HG03139 (cell line): ENCODE measurements around the gene KCNIP4.

Experiments
- ATAC-seq: cut with Tn5 transposase; IDR thresholded peaks from one replicate; pipeline ENCODE4 v1.9.1; 2021; ENCODE audit not compliant: unreplicated experiment

Gene KCNIP4

DNA sequence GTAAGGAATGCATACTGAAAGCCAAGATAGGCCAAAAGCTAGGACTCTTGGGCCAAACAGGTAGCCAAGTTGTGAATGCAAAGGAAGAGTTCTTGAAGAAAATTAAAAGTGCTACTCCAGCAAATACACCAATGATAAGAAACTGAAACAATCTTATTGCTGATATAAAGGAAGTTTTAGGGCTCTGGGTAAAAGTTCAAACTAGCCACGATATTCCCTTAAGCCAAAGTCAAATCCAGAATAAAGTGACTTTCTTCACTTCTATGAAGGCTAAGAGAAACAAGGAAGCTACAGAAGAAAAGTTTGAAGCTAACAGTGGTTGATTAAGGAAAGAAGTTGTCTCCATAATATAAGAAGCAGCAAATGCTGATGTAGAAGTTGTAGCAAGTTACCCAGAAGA lies 850.7 kb downstream of the KCNIP4 start:
- ATAC-seq, result no peak

DNA sequence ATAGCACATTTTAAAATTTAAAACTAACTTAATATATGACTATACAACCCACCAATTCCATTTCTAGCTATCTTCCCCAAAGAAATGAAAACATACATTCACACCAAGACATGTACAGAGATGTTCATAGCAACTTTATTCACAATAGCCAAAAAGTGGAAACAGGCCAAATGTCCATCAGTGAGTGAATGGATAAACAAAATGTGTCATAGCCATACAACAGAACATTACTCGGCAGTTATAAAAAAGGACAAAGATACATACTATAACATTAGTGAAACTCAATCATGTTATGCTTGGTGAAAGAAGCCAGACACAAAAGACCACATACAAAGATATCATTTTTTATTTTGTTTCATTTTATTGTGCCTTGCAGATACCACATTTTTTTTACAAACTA lies 851.5 kb downstream of the KCNIP4 start:
- no peak for ATAC-seq

DNA sequence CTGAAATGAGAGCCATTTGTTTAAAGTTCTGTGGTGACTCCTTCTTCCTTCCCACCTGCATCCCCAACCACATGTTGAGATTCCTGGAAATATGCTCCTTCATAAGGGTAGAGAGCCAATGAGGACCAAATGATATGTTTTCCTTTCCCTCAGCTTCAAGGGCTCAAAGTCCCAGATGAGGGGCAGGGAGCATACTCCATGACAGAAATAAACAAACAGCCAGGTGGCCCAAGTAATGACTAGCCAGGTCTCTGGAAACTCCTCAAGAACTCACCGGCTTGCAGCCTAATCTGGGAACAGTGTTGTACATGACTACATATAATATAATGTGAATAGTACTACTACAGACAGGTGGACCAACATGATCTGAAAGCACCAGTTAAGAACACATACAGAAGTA lies 856.0 kb downstream of the KCNIP4 start:
- ATAC-seq, result no peak

DNA sequence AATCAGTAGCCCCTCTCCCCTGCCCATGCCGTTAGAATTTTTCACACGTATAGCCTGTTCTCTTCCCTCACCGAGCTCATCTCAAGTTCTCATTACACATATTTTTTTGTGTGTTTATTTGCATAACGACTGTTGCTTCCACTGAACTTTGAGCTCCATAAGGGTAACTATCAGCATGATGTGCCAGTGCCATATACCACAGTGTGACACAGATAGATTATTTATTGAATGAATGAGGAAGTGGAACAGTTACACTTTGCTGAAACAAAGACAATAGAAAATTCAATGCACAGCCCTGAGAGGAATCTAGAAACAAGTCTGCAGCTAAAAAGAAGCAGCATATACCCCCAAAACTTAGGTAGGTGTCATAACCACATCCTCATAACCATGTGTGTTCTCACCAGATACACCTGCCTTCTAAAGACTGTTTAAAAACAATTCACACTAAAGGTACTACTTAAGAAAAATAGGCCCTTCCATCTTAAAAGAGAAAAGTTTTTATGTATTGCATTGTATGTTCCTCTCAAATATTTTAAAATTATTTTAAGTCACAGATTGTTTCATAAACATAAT lies 858.4 kb downstream of the KCNIP4 start:
- ATAC-seq, result no peak

DNA sequence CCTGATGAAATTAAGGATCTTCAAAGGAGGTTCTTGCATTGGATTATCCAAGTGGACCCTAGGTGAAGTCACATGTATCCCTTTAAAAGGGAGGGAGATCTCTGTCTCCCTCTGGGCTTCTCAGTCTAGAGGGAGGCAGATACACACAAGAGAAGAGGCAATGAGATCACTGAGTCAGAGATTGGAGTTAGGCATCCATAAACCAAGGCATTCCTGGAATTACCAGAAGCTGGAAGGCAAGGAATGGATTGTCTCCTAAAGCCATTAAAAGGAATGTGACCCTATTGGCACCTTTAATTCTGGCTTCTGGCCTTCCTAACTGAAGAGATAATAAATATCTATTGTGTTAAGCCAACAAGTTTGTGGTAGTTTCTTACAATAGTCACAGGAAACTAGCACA lies 865.2 kb downstream of the KCNIP4 start:
- no peak for ATAC-seq

DNA sequence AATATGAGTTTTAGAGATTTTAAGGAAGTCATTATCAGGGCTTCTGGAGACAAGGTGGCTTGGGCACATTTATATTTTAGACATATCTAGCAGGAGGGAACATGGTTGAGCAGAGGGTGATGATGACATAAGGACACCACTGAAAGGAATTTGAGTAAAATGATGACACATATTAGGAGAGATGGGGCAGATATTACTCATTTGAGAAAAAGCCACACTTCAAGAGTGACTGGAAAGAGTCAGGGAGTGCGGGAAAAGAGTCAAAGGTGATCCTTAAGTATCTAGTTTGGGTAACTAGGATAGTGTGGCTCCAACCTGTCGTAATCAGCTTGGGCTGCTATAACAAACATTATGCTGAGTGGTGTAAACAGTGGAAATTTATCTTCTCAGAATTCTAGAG lies 870.6 kb downstream of the KCNIP4 start:
- no peak for ATAC-seq

DNA sequence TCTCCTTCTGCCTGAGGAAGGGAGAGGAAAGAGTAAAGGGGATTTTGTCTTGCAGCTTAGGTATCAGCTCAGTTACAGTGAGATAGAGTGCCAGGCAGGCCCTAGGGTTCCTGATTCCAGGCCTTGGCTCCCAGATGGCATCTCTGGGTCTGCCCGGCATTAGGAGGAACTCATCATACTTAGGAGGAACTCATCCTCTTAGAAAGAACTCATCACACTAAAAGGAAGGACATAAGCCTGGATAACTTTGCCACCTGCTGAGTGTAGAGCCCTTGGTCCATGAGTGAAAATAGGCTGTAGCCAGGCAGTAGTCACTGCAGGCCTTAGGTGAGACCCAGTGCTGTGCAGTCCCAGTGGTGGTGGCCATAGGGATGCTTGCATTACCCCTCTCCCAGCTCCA lies 881.2 kb downstream of the KCNIP4 start:
- ATAC-seq, result no peak

DNA sequence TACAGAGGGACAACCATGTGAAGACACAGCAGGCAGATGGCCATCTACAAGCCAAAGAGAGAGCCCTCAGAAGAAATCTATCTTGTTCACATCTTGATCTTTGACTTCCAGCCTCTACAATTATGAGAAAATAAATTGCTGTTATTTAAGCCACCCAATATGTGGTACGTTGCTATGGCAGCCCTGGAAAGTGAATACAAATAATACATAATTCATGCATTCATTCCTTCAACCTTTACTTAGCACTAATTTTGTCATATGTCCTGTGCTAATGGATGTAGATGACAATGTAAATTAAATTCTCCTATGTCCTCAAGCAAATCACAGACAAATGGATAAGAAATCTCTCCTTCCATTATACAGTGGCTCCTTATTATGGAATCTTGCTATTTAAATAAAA lies 886.7 kb downstream of the KCNIP4 start:
- no peak for ATAC-seq

DNA sequence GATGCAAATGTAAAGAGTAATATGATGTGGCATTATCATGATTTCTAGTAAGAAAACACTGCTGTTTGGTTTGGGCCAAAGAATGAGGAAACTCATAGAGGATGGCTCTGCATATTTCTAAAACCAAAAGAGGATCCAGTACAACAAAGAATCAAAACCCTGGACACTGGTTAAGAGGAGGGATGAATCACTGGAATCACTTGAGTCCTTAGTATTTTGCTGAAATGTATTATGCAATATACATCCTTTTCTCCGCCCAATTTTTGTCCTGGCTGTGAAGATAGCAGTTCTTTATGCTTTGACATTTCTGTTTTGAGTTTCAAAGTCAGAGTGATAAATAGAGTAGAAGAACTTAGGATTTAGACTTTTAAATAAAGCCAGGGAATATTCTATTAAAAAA lies 902.4 kb downstream of the KCNIP4 start:
- ATAC-seq, result no peak

DNA sequence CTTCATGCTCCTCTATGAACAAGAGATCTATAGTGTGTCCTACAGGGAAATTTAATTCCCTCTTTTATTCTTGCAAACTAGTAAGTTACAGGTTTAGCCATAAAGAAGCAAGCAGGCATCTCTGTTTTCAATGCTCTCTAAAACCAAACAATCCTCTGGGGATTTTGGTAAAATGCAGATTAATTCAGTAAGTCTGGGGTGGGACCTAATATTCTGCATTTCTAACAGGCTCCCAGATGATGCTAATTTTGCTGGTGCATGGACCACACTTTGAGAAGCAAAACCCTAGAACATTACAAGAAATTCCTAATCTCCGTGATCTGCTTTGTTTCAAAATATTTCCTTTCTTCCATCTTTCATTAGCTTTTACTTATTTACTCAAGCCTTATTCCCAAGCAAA lies 903.5 kb downstream of the KCNIP4 start:
- no peak for ATAC-seq

DNA sequence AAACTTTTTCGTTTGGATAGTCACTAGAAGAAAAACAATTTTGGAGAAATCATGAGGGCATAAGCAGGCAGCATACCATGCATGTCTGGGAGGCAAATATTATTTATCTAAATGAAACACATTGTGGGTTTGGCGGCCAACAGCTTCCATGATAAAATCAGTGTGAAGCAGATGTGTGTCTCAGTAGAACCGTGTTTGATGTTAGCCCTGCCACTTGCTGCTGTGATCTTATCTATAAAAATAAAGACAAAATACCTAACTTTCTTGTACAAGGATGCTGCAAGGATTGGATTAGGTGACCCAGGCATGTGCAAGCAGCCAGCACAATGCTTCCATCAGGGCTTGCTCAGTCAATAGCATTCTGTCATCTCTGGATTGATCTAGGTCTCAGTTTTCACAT lies 906.9 kb downstream of the KCNIP4 start:
- ATAC-seq, result no peak

DNA sequence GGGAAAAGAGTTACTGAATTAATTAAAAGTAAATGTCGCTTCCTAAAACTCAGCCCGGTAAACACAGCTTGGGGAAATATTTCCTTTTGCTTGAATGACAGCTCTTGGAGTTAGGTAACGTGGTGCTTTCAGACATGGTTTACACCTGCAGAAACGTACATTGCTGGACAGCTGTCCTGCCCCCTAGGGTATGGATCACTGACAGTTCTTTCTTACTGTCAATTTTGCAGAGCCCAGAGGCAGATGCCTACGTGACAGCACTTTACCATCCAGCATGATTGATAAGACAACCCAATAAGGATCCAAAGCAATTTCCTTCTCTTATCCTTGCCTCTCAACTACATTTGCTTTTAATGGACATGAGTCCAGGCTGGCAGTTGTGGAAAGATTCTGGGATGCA lies 913.8 kb downstream of the KCNIP4 start:
- no peak for ATAC-seq

DNA sequence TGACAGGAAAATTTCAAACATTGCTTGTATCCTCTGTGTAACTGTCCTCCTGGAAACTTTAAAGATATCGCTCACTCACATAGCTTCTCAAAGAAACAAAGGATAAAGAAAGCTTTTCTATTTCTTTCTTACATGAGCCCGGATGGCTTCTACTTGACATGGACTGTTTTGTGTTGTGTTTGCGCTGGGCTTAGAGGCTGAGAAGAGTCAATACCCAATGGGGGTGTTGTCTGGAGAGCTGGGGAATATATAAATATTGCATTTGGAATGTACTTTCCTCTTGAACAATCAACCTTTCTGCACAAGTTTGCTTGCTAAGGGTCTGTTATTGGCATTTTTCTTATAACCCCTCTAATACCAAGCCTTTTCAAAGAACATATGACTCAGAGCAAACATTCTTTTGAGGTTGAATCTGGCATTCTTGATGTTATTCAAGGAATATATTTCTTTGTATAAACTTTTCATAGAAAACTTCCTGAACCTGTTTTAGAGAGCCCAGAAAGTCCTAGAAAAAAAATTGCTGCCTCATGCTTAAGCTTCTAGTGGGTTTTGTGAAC lies 916.4 kb downstream of the KCNIP4 start:
- no peak for ATAC-seq

DNA sequence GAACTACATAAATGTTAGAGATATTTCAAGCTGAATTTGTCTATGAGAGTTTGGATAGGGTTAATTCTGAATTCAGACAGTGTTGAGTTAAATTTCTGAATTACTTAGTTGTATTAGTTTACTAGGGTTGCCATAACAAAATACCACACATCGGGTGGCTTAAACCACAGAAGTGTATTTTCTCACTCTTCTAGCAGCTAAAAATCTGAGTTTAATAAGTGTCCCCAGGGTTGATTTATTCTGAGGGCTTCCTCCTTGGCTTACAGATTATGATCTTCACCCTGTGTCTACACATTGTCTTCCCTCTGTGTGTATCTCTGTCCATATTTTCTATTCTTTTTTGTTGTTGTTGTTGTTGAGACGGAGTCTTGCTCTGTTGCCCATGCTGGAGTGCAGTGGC lies 929.8 kb downstream of the KCNIP4 start:
- no peak for ATAC-seq

DNA sequence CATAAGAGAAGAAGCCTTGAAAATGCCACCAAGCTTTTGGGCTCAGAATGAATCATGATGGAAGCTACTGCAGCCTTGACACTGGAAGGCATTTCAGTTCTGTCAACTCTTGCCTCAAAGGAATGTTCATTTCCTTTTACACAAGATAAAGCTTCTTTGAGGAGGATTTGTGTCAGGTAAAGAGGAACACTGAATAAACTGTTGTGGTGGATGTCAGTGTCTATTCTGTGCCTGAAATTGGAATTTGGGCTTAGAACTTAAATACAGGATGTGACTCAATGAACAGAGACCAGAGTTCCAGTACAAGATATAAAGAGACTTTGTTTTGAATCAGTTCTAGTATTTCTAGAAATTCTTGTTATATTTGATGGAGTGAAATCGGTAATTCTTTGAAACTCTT lies 935.1 kb downstream of the KCNIP4 start:
- ATAC-seq, result no peak

DNA sequence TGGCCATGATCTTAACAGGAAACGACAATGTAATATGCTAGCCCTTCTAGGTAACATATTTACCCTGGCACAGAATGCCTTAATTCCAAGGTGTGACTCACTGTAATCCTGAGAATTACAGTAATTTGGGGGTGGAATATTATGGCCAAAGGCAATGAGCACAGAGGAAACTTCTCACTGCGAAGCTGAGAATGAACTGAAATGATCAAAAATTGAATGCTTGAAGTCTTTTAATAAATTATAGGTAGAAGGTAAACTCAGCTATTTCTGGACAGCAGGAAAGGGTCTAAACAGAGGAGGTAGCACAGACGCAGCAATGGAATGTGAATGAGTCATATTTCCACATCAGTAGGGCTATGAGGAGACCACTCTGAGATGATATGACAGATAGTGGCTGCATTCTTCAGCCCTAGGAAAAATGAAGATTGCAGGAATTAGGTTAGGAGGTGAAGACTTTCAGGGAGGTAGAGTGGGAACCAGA lies 935.7 kb downstream of the KCNIP4 start:
- no peak for ATAC-seq

DNA sequence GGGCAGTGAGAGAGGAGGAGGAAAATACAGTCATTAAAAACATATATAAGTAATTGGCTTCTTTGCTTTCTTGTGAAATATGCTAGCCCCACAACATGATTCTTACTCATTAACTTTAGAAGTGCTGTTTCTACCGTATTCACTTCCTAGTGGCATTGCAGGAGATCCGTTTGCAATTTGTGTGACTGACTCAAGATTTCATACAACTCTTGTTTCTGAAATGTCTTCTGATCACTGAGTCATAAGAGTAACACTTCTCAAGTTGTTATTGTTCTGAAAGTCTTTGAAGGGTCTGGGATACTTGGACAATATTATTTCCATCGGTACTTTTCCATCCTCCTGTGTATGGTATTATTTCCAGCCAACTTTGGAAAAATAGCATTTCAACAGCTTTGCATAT lies 937.5 kb downstream of the KCNIP4 start:
- no peak for ATAC-seq

DNA sequence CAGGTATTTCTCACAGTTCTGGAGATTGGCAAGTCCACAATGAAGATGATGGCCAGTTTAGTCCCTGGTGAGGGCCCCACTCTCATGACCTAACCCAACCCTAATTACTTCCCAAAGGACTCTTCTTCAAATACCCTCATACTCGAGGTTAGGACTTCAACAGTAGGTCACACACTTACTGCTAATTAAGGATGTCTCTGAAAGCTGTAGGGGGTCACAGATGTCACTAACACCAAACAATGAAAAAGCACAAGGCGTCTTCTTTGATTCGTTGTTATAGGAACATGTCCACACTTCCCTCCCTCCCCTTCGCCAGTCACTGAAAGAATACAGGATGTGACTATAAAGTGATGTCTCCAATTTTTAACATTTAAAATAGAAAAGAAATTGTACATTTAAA lies 938.6 kb downstream of the KCNIP4 start:
- no peak for ATAC-seq

DNA sequence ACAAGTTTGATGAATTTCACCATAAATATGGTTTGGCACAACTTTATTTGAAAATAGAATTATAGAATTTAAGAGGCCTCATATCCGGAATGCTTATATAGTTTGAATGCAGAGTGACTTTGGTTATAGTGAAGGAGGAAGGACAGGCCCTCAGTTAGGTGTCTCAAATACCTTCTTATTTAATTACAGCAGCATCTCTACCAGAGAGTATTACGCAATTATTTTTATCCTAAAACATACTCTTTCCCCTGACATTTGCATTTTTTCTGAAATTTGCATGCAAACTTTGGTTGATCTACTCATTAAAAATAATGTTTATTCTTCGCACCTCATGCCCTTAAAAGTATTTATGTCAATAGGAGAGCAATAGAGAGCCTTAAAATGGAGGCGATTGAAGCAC lies 942.9 kb downstream of the KCNIP4 start:
- ATAC-seq, result no peak

DNA sequence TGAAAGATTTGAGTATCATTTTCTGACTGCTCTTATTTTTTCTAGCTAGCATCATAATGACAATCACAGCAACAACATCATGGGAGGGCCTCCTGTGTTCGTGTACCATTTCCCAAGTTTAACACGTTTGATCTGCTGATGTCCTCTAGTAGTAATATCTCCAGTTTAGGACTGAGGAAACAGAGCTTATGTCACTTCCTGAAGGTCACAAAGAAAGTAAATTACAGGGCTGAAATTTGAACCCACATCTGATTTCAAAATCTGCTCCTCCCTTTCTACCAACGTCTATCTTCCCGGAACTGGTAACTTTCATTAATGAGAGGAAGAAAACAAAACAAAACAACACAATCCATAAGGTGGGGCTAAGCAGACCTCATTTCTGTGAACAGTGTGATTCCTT lies 945.6 kb downstream of the KCNIP4 start:
- ATAC-seq, result no peak

DNA sequence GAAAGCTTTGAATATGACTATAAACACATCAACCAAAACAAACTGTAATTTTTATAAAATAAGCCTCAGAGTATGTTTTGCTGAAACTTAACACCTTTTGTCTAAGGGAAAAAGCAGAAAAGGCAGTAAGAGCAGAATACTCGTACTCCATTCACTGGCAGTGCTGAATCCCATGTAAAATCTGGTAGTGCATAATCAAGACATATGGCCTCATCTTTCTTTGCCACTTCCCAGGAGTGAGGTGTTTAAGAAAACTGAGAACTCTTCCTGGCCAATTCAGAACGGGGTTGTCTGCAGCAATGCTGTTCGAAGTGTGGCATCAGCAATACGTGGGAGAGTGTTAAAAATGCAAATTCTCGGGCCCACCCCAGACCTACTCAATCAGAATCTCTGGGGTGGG lies 946.3 kb downstream of the KCNIP4 start:
- no peak for ATAC-seq

DNA sequence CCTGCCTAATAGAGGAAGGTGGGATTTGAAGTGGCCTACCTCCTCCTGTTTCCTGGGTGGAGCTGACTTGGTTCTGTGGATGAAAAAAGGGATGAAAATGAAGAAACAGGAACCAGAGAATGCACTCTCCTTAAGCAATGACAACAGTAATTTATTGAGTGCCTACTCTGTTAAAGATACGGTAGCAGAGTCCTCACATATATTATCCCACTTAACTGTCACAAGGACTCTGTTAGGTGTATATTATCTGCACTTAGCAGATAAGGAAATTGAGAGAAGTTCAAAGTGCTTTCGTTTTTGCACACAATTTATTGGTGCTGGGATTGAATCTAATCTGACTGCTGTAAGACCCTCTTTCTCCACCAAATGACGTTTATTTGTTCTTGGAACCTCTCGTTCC lies 947.1 kb downstream of the KCNIP4 start:
- ATAC-seq, result no peak

DNA sequence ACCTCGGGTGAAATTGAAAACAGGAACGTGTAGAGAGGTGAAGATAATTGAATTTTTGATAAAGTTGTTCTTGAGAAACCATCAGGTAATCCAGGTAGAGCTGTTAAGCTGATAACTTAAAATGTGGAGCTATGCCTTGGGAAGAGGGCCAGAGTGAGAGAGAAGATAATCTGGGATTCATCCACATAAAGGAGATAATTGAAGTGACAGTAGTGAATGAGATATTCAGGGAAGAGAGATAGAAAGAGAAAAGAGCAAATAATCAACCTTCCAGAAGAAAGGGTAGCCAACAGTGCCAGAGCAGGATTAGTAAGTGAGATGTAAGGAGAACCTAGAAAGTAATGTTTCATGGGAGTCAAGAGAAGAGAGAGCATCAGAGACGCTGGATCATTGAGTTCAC lies 950.7 kb downstream of the KCNIP4 start:
- no peak for ATAC-seq
